ENCODE data around the gene ZDHHC21.

Gene ZDHHC21

GRCh38 chr9:14561929-14562405 is 131.3 kb downstream of the ZDHHC21 start:
- Histone ChIP-seq H3K27me3 (ENCODE audit: low read length) (no peaks in the 10 kb centered on the region), H3K36me3 (ENCODE audit: low read length) (no peaks in the 10 kb centered on the region), H3F3A (ENCODE audit: insufficient read depth) (no peaks in the 10 kb centered on the region), H3K27ac (ENCODE audit: low read depth, low read length) (no peak overlapping the region), H3K9me3 (ENCODE audit: insufficient read depth, low read length) (no peaks in the 10 kb centered on the region), H3K79me2 (ENCODE audit: insufficient read depth, low read length) (no peaks in the 10 kb centered on the region), H3K4me3 (ENCODE audit: insufficient read depth, low read length, poor library complexity, severe bottlenecking) (no peak overlapping the region), H2AFZ (ENCODE audit: low read depth, low read length, severe bottlenecking) (no peak overlapping the region), H3K4me2 (ENCODE audit: low read depth, low read length, poor library complexity, severe bottlenecking) (no peak overlapping the region), H3K9me2 (replicated peaks; ENCODE audit: insufficient read depth, low read length) (no peaks in the 10 kb centered on the region), H3K9ac (ENCODE audit: low read length) (no peak overlapping the region), H4K20me1 (ENCODE audit: low read depth, low read length) (no peaks in the 10 kb centered on the region)
- TF ChIP-seq EZH2phosphoT487 (conservative IDR thresholded peaks at IDR 0.05; ENCODE audit: low read length) = no peak
- TF ChIP-seq, protein P1, sequence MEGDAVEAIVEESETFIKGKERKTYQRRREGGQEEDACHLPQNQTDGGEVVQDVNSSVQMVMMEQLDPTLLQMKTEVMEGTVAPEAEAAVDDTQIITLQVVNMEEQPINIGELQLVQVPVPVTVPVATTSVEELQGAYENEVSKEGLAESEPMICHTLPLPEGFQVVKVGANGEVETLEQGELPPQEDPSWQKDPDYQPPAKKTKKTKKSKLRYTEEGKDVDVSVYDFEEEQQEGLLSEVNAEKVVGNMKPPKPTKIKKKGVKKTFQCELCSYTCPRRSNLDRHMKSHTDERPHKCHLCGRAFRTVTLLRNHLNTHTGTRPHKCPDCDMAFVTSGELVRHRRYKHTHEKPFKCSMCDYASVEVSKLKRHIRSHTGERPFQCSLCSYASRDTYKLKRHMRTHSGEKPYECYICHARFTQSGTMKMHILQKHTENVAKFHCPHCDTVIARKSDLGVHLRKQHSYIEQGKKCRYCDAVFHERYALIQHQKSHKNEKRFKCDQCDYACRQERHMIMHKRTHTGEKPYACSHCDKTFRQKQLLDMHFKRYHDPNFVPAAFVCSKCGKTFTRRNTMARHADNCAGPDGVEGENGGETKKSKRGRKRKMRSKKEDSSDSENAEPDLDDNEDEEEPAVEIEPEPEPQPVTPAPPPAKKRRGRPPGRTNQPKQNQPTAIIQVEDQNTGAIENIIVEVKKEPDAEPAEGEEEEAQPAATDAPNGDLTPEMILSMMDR (IDR thresholded peaks at IDR 0.05; ENCODE audit: insufficient read depth, low read length, poor library complexity, severe bottlenecking) = no peak
